Hepatocyte (in vitro differentiated cells): ENCODE data around the gene SYT7.

Experiments used
- EZH2 ChIP-seq: fragments of 200-600 bp; sonication (generic); IDR thresholded peaks from 2 replicates; pipeline ENCODE4 v1.6.1; 2016; ENCODE audit warnings: antibody characterized with exemption, mild to moderate bottlenecking, borderline replicate concordance
- TF ChIP-seq, protein P1 (sequence below): fragments of 200-600 bp; sonication (generic); IDR thresholded peaks from 2 replicates; pipeline ENCODE4 v1.5.1; 2016; ENCODE audit warnings: antibody characterized with exemption, mild to moderate bottlenecking; ENCODE audit not compliant: poor library complexity

DNA sequence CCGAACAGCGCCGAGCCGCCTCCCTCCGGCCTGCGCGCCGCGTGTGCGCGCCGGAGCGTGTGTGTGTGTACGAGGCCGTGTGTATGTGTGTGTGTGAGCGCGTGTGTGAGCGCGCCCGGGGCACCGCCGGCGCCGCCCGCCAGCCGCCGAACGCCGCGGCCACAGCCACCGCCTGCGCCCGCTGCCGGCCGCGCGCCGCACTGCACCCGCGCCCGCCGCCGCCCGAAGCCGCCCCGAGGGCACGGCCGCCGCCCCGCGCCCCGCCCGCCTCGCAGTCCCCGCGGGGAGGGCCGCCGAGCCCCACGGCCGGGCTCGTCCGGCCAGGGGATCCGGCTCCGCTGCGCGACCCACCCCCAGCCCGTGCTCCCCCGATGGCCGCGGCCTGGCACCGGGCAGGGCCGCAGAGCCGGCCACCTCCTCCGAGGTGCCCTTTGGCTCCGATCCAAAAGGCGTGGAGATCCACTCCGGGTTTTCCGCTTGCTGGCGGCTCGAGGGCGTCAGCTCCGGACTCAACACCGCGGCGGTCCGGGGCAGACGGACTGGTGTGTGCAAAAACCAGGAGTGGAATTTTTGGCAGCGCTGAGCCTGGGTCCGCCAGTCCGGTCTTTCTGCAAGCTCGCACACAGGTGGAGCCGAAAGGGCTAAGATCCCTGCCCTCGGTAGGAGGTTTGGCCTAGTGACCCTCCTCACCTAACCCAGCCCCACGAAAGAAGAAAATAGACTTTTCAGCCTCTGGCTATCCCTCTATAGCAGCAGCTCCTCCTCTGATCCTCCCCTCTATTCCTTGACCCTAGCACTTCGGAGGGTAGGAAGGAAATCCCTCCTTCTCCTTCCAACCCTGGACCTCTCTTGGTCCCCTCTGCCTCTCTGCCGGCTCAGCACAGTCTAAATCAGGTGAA lies at the start of gene SYT7:
- TF ChIP-seq, protein P1, sequence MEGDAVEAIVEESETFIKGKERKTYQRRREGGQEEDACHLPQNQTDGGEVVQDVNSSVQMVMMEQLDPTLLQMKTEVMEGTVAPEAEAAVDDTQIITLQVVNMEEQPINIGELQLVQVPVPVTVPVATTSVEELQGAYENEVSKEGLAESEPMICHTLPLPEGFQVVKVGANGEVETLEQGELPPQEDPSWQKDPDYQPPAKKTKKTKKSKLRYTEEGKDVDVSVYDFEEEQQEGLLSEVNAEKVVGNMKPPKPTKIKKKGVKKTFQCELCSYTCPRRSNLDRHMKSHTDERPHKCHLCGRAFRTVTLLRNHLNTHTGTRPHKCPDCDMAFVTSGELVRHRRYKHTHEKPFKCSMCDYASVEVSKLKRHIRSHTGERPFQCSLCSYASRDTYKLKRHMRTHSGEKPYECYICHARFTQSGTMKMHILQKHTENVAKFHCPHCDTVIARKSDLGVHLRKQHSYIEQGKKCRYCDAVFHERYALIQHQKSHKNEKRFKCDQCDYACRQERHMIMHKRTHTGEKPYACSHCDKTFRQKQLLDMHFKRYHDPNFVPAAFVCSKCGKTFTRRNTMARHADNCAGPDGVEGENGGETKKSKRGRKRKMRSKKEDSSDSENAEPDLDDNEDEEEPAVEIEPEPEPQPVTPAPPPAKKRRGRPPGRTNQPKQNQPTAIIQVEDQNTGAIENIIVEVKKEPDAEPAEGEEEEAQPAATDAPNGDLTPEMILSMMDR, result no peak
- no peak for TF ChIP-seq EZH2
